K562 (cell line): ENCODE results near the gene SAV1. TPM values are rescaled to one million over a fixed set of nuclear protein-coding genes. Genes with fewer than 3 reads are reported as not detected.

Experiments
- ATAC-seq: fragments of 200-7000 bp; cut with Tn5 transposase; 3 replicates; pipeline ENCODE4 v1.9.1; 2020; ENCODE audit warnings: moderate library complexity
- BruUV-seq: library from RNA; stranded (reverse); fragments of 400-500 nt; replicated peaks from 2 replicates; lab custom pipeline; 2021; lab: Mats Ljungman, UMichigan
- CTCF ChIA-PET: fragments of 300-600 bp; formaldehyde crosslinking; extraction: SDS; loops from one replicate; lab custom pipeline; 2021; ENCODE audit warnings: low intra/inter-chr PET ratio; lab: Yijun Ruan, JAX
- POLR2A ChIA-PET: fragments of 300-600, 350-650 bp; sonication (Branson Sonifier 250); formaldehyde crosslinking; extraction: SDS; loops from one replicate; lab custom pipeline; 2021; ENCODE audit warnings: antibody characterized with exemption, inconsistent platforms; lab: Yijun Ruan, JAX
- DNase-seq, 4 experiments: peaks; one replicate each; pipeline versions ENCODE4 v3.0.0 to v3.0.0-alpha.2; 2011 to 2018; ENCODE audit warnings: low spot score in 3 of 4, mixed read lengths in 3 of 4; ENCODE audit errors: extremely low read depth in 1 of 4
- FAIRE-seq: peaks from 2 replicates; lab custom pipeline; 2011; peaks lifted over from hg19 to GRCh38; lab: Jason Lieb, UNC
- H2AFZ ChIP-seq: 2 replicates; pipeline ENCODE4 v1.6.0; 2011; ENCODE audit warnings: low read depth, low read length, control low read depth, inconsistent platforms
- H3K27ac ChIP-seq: fragments of 200-600 bp; 3 replicates; pipeline ENCODE4 v1.8.0; 2011; ENCODE audit warnings: low read depth, mild to moderate bottlenecking, control low read depth, inconsistent platforms, low read length, moderate library complexity, mixed read lengths; ENCODE audit errors: extremely low read depth
- H3K27me3 ChIP-seq, 2 experiments: fragments of 300-600 bp in 1 of 2; 2 replicates in 1 of 2; 3 replicates in 1 of 2; pipeline versions ENCODE4 v1.6.0 to v1.8.0; 2011; ENCODE audit warnings: inconsistent platforms in 2 of 2, low read length in 2 of 2, mild to moderate bottlenecking in 1 of 2, mixed read lengths in 1 of 2, moderate library complexity in 1 of 2; ENCODE audit not compliant: control insufficient read depth in 2 of 2, insufficient read depth in 2 of 2
- H3K36me3 ChIP-seq: fragments of 300-600 bp; 3 replicates; pipeline ENCODE4 v1.8.0; 2011; ENCODE audit warnings: mild to moderate bottlenecking, low read length, inconsistent platforms; ENCODE audit not compliant: control insufficient read depth, insufficient read depth
- H3K4me1 ChIP-seq, 2 experiments: fragments of 200-600 bp in 1 of 2; replicated peaks in 1 of 2; 2 replicates in 1 of 2; 3 replicates in 1 of 2; pipeline versions ENCODE4 v1.5.1 to v1.8.0; 2011; ENCODE audit warnings: inconsistent platforms in 2 of 2, low read length in 2 of 2, mild to moderate bottlenecking in 1 of 2, mixed read lengths in 1 of 2, moderate library complexity in 1 of 2; ENCODE audit not compliant: control insufficient read depth in 2 of 2, insufficient read depth in 2 of 2
- H3K4me2 ChIP-seq: 2 replicates; pipeline ENCODE4 v1.6.1; 2011; ENCODE audit warnings: low read length, control low read depth, inconsistent platforms, mixed read lengths; ENCODE audit not compliant: insufficient read depth
- H3K4me3 ChIP-seq: fragments of 200-600 bp; sonication (generic), shearing (Covaris generic); 2 replicates; pipeline ENCODE4 v1.5.1; 2016; ENCODE audit warnings: control low read depth, inconsistent platforms
- H3K79me2 ChIP-seq: fragments of 200-600 bp; 3 replicates; pipeline ENCODE4 v1.8.0; 2011; ENCODE audit warnings: low read length, inconsistent platforms; ENCODE audit not compliant: control insufficient read depth, insufficient read depth
- H3K9ac ChIP-seq, 2 experiments: 2 replicates each; pipeline versions ENCODE4 v1.6.0 to v1.6.1; 2011; ENCODE audit warnings: low read depth in 2 of 2, low read length in 2 of 2, control low read depth in 1 of 2, inconsistent platforms in 1 of 2, mild to moderate bottlenecking in 1 of 2, mixed read lengths in 1 of 2; ENCODE audit not compliant: insufficient read depth in 1 of 2
- H3K9me1 ChIP-seq: one replicate; pipeline ENCODE4 v1.6.0; 2011; ENCODE audit warnings: inconsistent platforms, mild to moderate bottlenecking, low read length, moderate library complexity; ENCODE audit not compliant: control insufficient read depth, insufficient read depth
- H3K9me3 ChIP-seq: replicated peaks from 2 replicates; pipeline ENCODE4 v1.5.1; 2011; ENCODE audit warnings: low read depth, low read length, inconsistent platforms; ENCODE audit not compliant: control insufficient read depth, insufficient read depth
- H4K20me1 ChIP-seq: replicated peaks from 2 replicates; pipeline ENCODE4 v1.6.1; 2011; ENCODE audit warnings: low read length, inconsistent platforms, mixed read lengths; ENCODE audit not compliant: control insufficient read depth, insufficient read depth
- BRD4 ChIP-seq: fragments of 200-600 bp; sonication (generic); IDR thresholded peaks from 2 replicates; pipeline ENCODE4 v1.6.1; 2017; ENCODE audit warnings: inconsistent platforms
- CCNT2 ChIP-seq: IDR thresholded peaks from 2 replicates; pipeline ENCODE4 v1.6.1; 2011; ENCODE audit warnings: borderline replicate concordance, low read depth, mild to moderate bottlenecking, moderate library complexity, mixed read lengths, low read length; ENCODE audit not compliant: insufficient read length; ENCODE audit errors: extremely low read depth
- GATAD2A ChIP-seq: fragments of 450-650 bp; IDR thresholded peaks from 2 replicates; pipeline ENCODE4 v1.6.1; 2017
- MECOM ChIP-seq: fragments of 250-450 bp; sonication (Bioruptor Pico); IDR thresholded peaks from 2 replicates; pipeline ENCODE4 v1.8.0; 2022; ENCODE audit warnings: inconsistent platforms
- MTA3 ChIP-seq: fragments of 450-650 bp; formaldehyde crosslinking; IDR thresholded peaks from 2 replicates; pipeline ENCODE4 v1.6.1; 2017; ENCODE audit warnings: mild to moderate bottlenecking, borderline replicate concordance
- SMARCA5 ChIP-seq: fragments of 450-650 bp; IDR thresholded peaks from 2 replicates; pipeline ENCODE4 v1.6.1; 2016
- TCF15 ChIP-seq: fragments of 250-450 bp; sonication (Bioruptor Pico); IDR thresholded peaks from 2 replicates; pipeline ENCODE4 v1.8.0; 2022; ENCODE audit warnings: moderate library complexity, mild to moderate bottlenecking, inconsistent platforms
- TEAD2 ChIP-seq: fragments of 450-650 bp; IDR thresholded peaks from 2 replicates; pipeline ENCODE4 v1.6.1; 2016; ENCODE audit warnings: missing genetic modification characterization, control low read depth, missing compliant biosample characterization
- TFAP4 ChIP-seq: sonication (generic); formaldehyde crosslinking; IDR thresholded peaks from 2 replicates; pipeline ENCODE4 v1.8.0; 2022; ENCODE audit warnings: missing genetic modification reagents, mild to moderate bottlenecking, moderate library complexity, borderline replicate concordance
- XRCC4 ChIP-seq: IDR thresholded peaks from one replicate; pipeline ENCODE4 v1.6.1; 2011; ENCODE audit not compliant: insufficient read depth, insufficient read length; ENCODE audit errors: extremely low read depth
- ZBTB7A ChIP-seq: IDR thresholded peaks from 2 replicates; pipeline ENCODE4 v1.6.1; 2011; ENCODE audit warnings: low read depth, mild to moderate bottlenecking, low read length, moderate library complexity, borderline replicate concordance; ENCODE audit not compliant: control insufficient read depth
- ZNF134 ChIP-seq: fragments of 250-450 bp; sonication (Bioruptor Pico); conservative IDR thresholded peaks from 2 replicates; pipeline ENCODE4 v1.4.0; 2020
- ZNF280A ChIP-seq: fragments of 450-650 bp; IDR thresholded peaks from 2 replicates; pipeline ENCODE4 v1.6.1; 2018; ENCODE audit warnings: mild to moderate bottlenecking, low read depth; ENCODE audit not compliant: partially characterized antibody
- ZNF408 ChIP-seq: fragments of 250-450 bp; sonication (Bioruptor Pico); IDR thresholded peaks from 2 replicates; pipeline ENCODE4 v1.4.0; 2020; ENCODE audit warnings: low read depth, mild to moderate bottlenecking, moderate library complexity
- ZNF764 ChIP-seq: fragments of 250-450 bp; sonication (Bioruptor Pico); IDR thresholded peaks from 2 replicates; pipeline ENCODE4 v1.4.0; 2020; ENCODE audit warnings: low read depth, mild to moderate bottlenecking, moderate library complexity
- WGBS: fragments of 100-300 bp; shearing (Covaris generic); methylation state at CpG from one replicate; pipeline ENCODE4 v1.1.6; 2016; ENCODE audit warnings: low coverage, mixed read lengths; ENCODE audit not compliant: insufficient coverage; ENCODE audit errors: missing lambda C conversion rate; 5-methylcytosine and 5-hydroxymethylcytosine counted together
- in situ Hi-C: fragments of 300-500 bp; cut with MboI; formaldehyde crosslinking; loops from 4 replicates; pipeline ENCODE4 v1.15.0; 2018; ENCODE audit warnings: inconsistent platforms, mixed read lengths
- intact Hi-C: fragments of 100-400 bp; cut with micrococcal nuclease; formaldehyde crosslinking; loops from 2 replicates; pipeline ENCODE4 v1.14.2; 2022
- polyA plus RNA-seq, 8 experiments: library from polyadenylated mRNA; depleted of rRNA in 4 of 8; stranded (reverse) in 5 of 8; unstranded in 3 of 8; fragments of >200 nt; fragmentation: Nextera tagmentation in 2 of 8; fragmentation: Illumina TruSeq in 1 of 8; extraction: Ambion mirVana in 2 of 8; extraction: Trizol in 1 of 8; gene quantifications; 2 replicates each; pipeline versions ENCODE4 v1.2.1 to v1.2.3, GENCODE V29; 2011 to 2014; ENCODE audit warnings: inconsistent platforms in 1 of 8, missing spikeins in 1 of 8
- total RNA-seq, 7 experiments: library from RNA; depleted of rRNA in 6 of 7; stranded (reverse); fragments of >200 nt in 6 of 7; fragmentation: Illumina TruSeq in 2 of 7; extraction: Trizol in 2 of 7; gene quantifications; 2 replicates each; pipeline versions ENCODE4 v1.2.1 to v1.2.3, GENCODE V29; 2011 to 2021; ENCODE audit warnings: low replicate concordance in 1 of 7

SAV1 gene
- total and polyA plus RNA-seq, 9 of the 15 experiments (the other 6 are each of a cell fraction or from before 2014, with no cell fraction given) = 6.5 to 18.1 (median 16.1) TPM

GRCh38 chr14:50606468-50606867 lies 61.6 kb downstream of the SAV1 start:
- WGBS = 5% methylated on average over 2 of the region's 2 CpGs
- ATAC-seq (no peak), FAIRE-seq (no peak), DNase-seq (no peak)
- no peak for TF ChIP-seq XRCC4
- no peaks in the 10 kb centered on the region for H3K9me3 ChIP-seq
- H3K79me2 ChIP-seq = no peaks in the 10 kb centered on the region
- H3K4me3 ChIP-seq = no peak overlapping the region
- H4K20me1 ChIP-seq = no peaks in the 10 kb centered on the region
- POLR2A ChIA-PET = no interaction called here
- H3K36me3 ChIP-seq = no peaks in the 10 kb centered on the region
- in situ Hi-C loops (no loop called here), intact Hi-C loops (loop anchor here (10.0 kb wide), 1 partner anchor 258 kb away; no protein-coding TSS in a partner anchor)
- H3K9me1 ChIP-seq = no peaks in the 10 kb centered on the region
- no peak overlapping the region for H3K9ac ChIP-seq
- H3K4me1 ChIP-seq = no peaks in the 10 kb centered on the region
- H2AFZ ChIP-seq = no peak overlapping the region
- CTCF ChIA-PET = no interaction called here
- no TSS peak for BruUV-seq
- no peak overlapping the region for H3K27ac ChIP-seq
- no peaks in the 10 kb centered on the region; a peak in 1 of 5 replicates for H3K27me3 ChIP-seq
- H3K4me2 ChIP-seq = no peak overlapping the region

- Histone ChIP-seq H3K9me3 (no peaks in the 10 kb centered on the region), H3K79me2 (no peaks in the 10 kb centered on the region), H3K9ac (no peak overlapping the region), H3K4me1 (no peaks in the 10 kb centered on the region; a peak in 1 of 5 replicates), H3K4me3 (no peak overlapping the region), H3K27me3 (no peaks in the 10 kb centered on the region; a peak in 1 of 5 replicates), H3K9me1 (no peaks in the 10 kb centered on the region), H4K20me1 (no peaks in the 10 kb centered on the region), H3K27ac (no peak overlapping the region), H2AFZ (no peak overlapping the region), H3K36me3 (no peaks in the 10 kb centered on the region), H3K4me2 (no peak overlapping the region)
- ATAC-seq (no peak), FAIRE-seq (no peak), DNase-seq (no peak)
- in situ Hi-C loops (no loop called here), intact Hi-C loops (loop anchor here (10.0 kb wide), 1 partner anchor 259 kb away; no protein-coding TSS in a partner anchor)
- BruUV-seq = no TSS peak
- ChIA-PET POLR2A (no interaction called here), CTCF (no interaction called here)
- WGBS = 0% methylated on average over 1 of the region's 1 CpG
- TF ChIP-seq ZNF280A (no peak), GATAD2A (no peak), TEAD2 (tag) (no peak), MECOM (CRISPR knock-in tag) (no peak), ZNF134 (CRISPR knock-in tag) (no peak), BRD4 (no peak), CCNT2 (no peak), ZNF408 (no peak), TCF15 (CRISPR knock-in tag) (no peak), ZBTB7A (no peak), MTA3 (no peak), SMARCA5 (no peak), TFAP4 (no peak), ZNF764 (no peak)
Measured at GRCh38 chr14:50605766-50606165, 62.3 kb downstream of the SAV1 start.
